Psoas muscle (tissue), 8 donors: Measurements from ENCODE around the gene LAIR2. TPM values are rescaled to one million over a fixed set of nuclear protein-coding genes. Genes with fewer than 3 reads are reported as not detected.
A peak's percentile ranks its signal among the peaks of the same experiment; 100 is the strongest.

ENCODE experiments used
- ATAC-seq, 4 donors: fragments of 200-7000 bp; cut with Tn5 transposase; one replicate each; pipeline ENCODE4 v1.9.1; 2020; ENCODE audit warnings: moderate library complexity in 3 of 4, mild to moderate bottlenecking in 2 of 4
- DNase-seq, 2 donors: peaks; one replicate each; pipeline ENCODE4 v3.0.0-alpha.2; 2020
- H3K27ac ChIP-seq: fragments of 200-600 bp; one replicate; pipeline ENCODE4 v1.8.0; 2022
- H3K27me3 ChIP-seq, 3 donors: fragments of 200-600 bp in 1 of 3; one replicate each; pipeline versions ENCODE4 v1.6.1 to v1.8.0; 2013 to 2022; ENCODE audit warnings: low read length in 2 of 3, mild to moderate bottlenecking in 2 of 3, moderate library complexity in 1 of 3; ENCODE audit not compliant: insufficient read depth in 3 of 3
- H3K36me3 ChIP-seq, 2 donors: fragments of 200-600 bp in 1 of 2; one replicate each; pipeline versions ENCODE4 v1.6.1 to v1.8.0; 2013 to 2022; ENCODE audit warnings: low read depth in 1 of 2, mild to moderate bottlenecking in 1 of 2, moderate library complexity in 1 of 2; ENCODE audit not compliant: insufficient read depth in 1 of 2
- H3K4me1 ChIP-seq: fragments of 200-600 bp; one replicate; pipeline ENCODE4 v1.8.0; 2022
- H3K4me3 ChIP-seq: fragments of 200-600 bp; one replicate; pipeline ENCODE4 v1.8.0; 2022; ENCODE audit warnings: mild to moderate bottlenecking
- H3K9me3 ChIP-seq: fragments of 200-600 bp; one replicate; pipeline ENCODE4 v1.8.0; 2022
- CTCF ChIP-seq: fragments of 200-600 bp; IDR thresholded peaks from one replicate; pipeline ENCODE4 v1.8.0; 2022; ENCODE audit warnings: antibody characterized with exemption
- WGBS, 3 donors: extraction: QIAGEN DNeasy Blood & Tissue Kit; methylation state at CpG; one replicate each; pipeline versions ENCODE4 v1.1.6 to v1.1.7; 2013; 5-methylcytosine and 5-hydroxymethylcytosine counted together
- intact Hi-C, 2 donors: fragments of 100-400 bp; cut with DNase I; formaldehyde crosslinking; loops; one replicate each; pipeline versions ENCODE4 v1.11.0 to v1.14.2; 2022
- polyA plus RNA-seq, 3 donors: library from polyadenylated mRNA; stranded (reverse); fragments of 200-250 nt; gene quantifications; one replicate each; pipeline ENCODE4 v1.2.3, GENCODE V29; 2013
- total RNA-seq, 4 donors: library from RNA; stranded (reverse); fragmentation: NEBNext Ultra II Directional in 2 of 4; extraction: Animal tissue kit (Norgen Biotek cat#: 25700) in 2 of 4; gene quantifications; one replicate each; pipeline versions ENCODE4 v1.2.1 to v1.2.4, GENCODE V29; 2021 to 2023
- donor health status: healthy with polysubstance abuse.
- donor health status: DM: no; HTN: no; CAD: no; lungs with moderate emphysema.
- donor health status: Bipolar disorder and iron deficiency.
- donor health status: healthy.
- donor health status: DM: yes; HTN: yes; CAD: no.
- donor health status: DM: no; HTN: no; CAD: no.
- donor health status: DM: no; HTN: no; CAD: no.
- donor health status: DM: yes; HTN: yes; CAD: no.

Gene LAIR2
- total and polyA plus RNA-seq, 7 donors, result not detected

- peak in 1 of 2 donors; percentile 49 for DNase-seq
- 85 to 87% (median 87%) methylated on average over 48 to 51 of the region's 51 CpGs for WGBS, 3 donors
- peaks cover 16 to 100% of the 10 kb centered on the region in 2 donors for H3K36me3 ChIP-seq
- H3K27ac ChIP-seq, result no peak overlapping the region
- no peak for ATAC-seq
- H3K9me3 ChIP-seq, result no peaks in the 10 kb centered on the region
- no peaks in the 10 kb centered on the region for H3K27me3 ChIP-seq
- no peak overlapping the region for H3K4me3 ChIP-seq
- no peak for TF ChIP-seq CTCF
- H3K4me1 ChIP-seq, result peaks cover 3% of the 10 kb centered on the region
- intact Hi-C loops, result no loop called here
These were observed 45.9 kb upstream of the LAIR2 start for GRCh38 chr19:54456423-54457373.

- Histone ChIP-seq H3K36me3 (peaks cover 13 to 93% of the 10 kb centered on the region in 2 donors), H3K4me3 (no peak overlapping the region), H3K27me3 (no peaks in the 10 kb centered on the region), H3K27ac (no peak overlapping the region), H3K4me1 (peaks cover 4% of the 10 kb centered on the region), H3K9me3 (no peaks in the 10 kb centered on the region)
- 89 to 90% (median 90%) methylated on average over 41 to 42 of the region's 42 CpGs for WGBS, 3 donors
- intact Hi-C loops, result no loop called here
- no peak for DNase-seq
- no peak for ATAC-seq
- TF ChIP-seq CTCF, result no peak
These were observed 44.6 kb upstream of the LAIR2 start for GRCh38 chr19:54457773-54458647.

- Histone ChIP-seq H3K27ac (no peak overlapping the region), H3K4me3 (no peak overlapping the region), H3K9me3 (no peaks in the 10 kb centered on the region), H3K4me1 (peaks cover 4% of the 10 kb centered on the region), H3K27me3 (no peaks in the 10 kb centered on the region), H3K36me3 (peaks cover 7 to 86% of the 10 kb centered on the region in 2 donors)
- peak; percentile 18 to 51 for DNase-seq
- WGBS, 3 donors, result 79 to 84% (median 82%) methylated on average over 11 of the region's 11 CpGs
- no peak for ATAC-seq
- intact Hi-C loops, result no loop called here
- no peak for TF ChIP-seq CTCF
These were observed 43.9 kb upstream of the LAIR2 start for GRCh38 chr19:54458648-54459281.

- 66 to 75% (median 67%) methylated on average over 16 of the region's 16 CpGs for WGBS, 3 donors
- Histone ChIP-seq H3K4me3 (no peak overlapping the region), H3K27me3 (no peaks in the 10 kb centered on the region), H3K27ac (no peak overlapping the region), H3K4me1 (peaks cover 9% of the 10 kb centered on the region), H3K36me3 (peaks cover 7 to 78% of the 10 kb centered on the region in 2 donors), H3K9me3 (no peaks in the 10 kb centered on the region)
- intact Hi-C loops, result loop anchor here in 1 of 2 donors (10.0 kb wide), 1 partner anchor 475 kb away; no protein-coding TSS in a partner anchor
- no peak for TF ChIP-seq CTCF
- ATAC-seq (no peak), DNase-seq (peak in 1 of 2 donors; percentile 23)
These were observed 43.1 kb upstream of the LAIR2 start for GRCh38 chr19:54459282-54460229.
